Esophagus squamous epithelium (tissue), 4 donors: ENCODE data around the gene EXOC1L.

Experiments
- POLR2A ChIP-seq, 4 donors: fragments of 450-650 bp; IDR thresholded peaks; one replicate each; pipeline ENCODE4 v1.6.1; 2017; ENCODE audit warnings: antibody characterized with exemption in 4 of 4, mild to moderate bottlenecking in 4 of 4, moderate library complexity in 3 of 4
- TF ChIP-seq, protein P1 (sequence below), 6 experiments: fragments of 450-650 bp in 4 of 6; fragments of 200-600 bp in 2 of 6; sonication (generic) in 2 of 6; IDR thresholded peaks; one replicate each; pipeline ENCODE4 v1.5.1; 2016 to 2019; ENCODE audit warnings: antibody characterized with exemption in 6 of 6, mild to moderate bottlenecking in 4 of 6, moderate library complexity in 4 of 6

DNA sequence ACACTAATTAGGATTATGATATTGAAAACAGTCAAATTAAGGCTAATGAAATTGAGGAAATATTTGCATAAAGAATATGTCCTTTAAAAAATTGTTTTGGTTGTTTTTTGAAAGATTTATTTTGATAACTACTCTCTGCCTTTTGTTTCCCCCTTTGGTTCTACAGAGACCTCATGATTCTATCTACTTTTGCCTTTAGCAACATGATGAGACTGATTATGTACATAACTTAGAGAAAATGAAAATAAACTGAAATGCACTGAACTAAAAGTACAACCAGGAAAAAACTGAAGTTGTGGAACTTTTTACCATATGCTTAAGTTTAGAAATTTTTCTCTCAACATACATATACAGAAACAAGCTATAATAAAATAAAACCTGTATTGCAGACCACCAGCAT, 55.2 kb downstream of the EXOC1L start:
- TF ChIP-seq, protein P1, sequence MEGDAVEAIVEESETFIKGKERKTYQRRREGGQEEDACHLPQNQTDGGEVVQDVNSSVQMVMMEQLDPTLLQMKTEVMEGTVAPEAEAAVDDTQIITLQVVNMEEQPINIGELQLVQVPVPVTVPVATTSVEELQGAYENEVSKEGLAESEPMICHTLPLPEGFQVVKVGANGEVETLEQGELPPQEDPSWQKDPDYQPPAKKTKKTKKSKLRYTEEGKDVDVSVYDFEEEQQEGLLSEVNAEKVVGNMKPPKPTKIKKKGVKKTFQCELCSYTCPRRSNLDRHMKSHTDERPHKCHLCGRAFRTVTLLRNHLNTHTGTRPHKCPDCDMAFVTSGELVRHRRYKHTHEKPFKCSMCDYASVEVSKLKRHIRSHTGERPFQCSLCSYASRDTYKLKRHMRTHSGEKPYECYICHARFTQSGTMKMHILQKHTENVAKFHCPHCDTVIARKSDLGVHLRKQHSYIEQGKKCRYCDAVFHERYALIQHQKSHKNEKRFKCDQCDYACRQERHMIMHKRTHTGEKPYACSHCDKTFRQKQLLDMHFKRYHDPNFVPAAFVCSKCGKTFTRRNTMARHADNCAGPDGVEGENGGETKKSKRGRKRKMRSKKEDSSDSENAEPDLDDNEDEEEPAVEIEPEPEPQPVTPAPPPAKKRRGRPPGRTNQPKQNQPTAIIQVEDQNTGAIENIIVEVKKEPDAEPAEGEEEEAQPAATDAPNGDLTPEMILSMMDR (IDR thresholded peaks at IDR 0.05), result no peak
- TF ChIP-seq POLR2A (IDR thresholded peaks at IDR 0.05), result no peak
